Endothelial cell of umbilical vein (primary cell): ENCODE results near the gene AHSA1.

ENCODE experiments used
- EZH2 ChIP-seq: IDR thresholded peaks from 2 replicates; pipeline ENCODE4 v1.6.1; 2012; ENCODE audit warnings: borderline replicate concordance, low read depth, mild to moderate bottlenecking, moderate library complexity, low read length, inconsistent platforms; ENCODE audit not compliant: severe bottlenecking
- FOS ChIP-seq: IDR thresholded peaks from 2 replicates; pipeline ENCODE4 v1.6.1; 2011; ENCODE audit warnings: mild to moderate bottlenecking, low read length, moderate library complexity, borderline replicate concordance; ENCODE audit not compliant: insufficient read depth
- GATA2 ChIP-seq: IDR thresholded peaks from 2 replicates; pipeline ENCODE4 v1.7.0; 2011; ENCODE audit warnings: low read depth, mild to moderate bottlenecking, moderate library complexity, mixed read lengths, low read length; ENCODE audit not compliant: insufficient read length, insufficient read depth
- JUN ChIP-seq: IDR thresholded peaks from 2 replicates; pipeline ENCODE4 v1.6.1; 2011; ENCODE audit warnings: borderline replicate concordance, low read depth; ENCODE audit not compliant: insufficient read length, insufficient read depth
- MYC ChIP-seq: IDR thresholded peaks from one replicate; pipeline ENCODE4 v1.6.1; 2011; ENCODE audit warnings: mild to moderate bottlenecking, low read depth, low read length
- POLR2A ChIP-seq: IDR thresholded peaks from 2 replicates; pipeline ENCODE4 v1.6.1; 2012; ENCODE audit warnings: low read depth, mild to moderate bottlenecking, control low read depth, low read length
- POLR2AphosphoS5 ChIP-seq: IDR thresholded peaks from 2 replicates; pipeline ENCODE4 v1.6.1; 2012; ENCODE audit warnings: low read depth, mild to moderate bottlenecking, control low read depth, low read length, moderate library complexity; ENCODE audit not compliant: insufficient read depth
- TF ChIP-seq, protein P1 (sequence below), 2 donors: IDR thresholded peaks; 1 replicate in 1 of 2; 2 replicates in 1 of 2; pipeline ENCODE4 v1.5.1; 2011; ENCODE audit warnings: low read length in 2 of 2, mild to moderate bottlenecking in 2 of 2, moderate library complexity in 2 of 2, control low read depth in 1 of 2, inconsistent platforms in 1 of 2, low read depth in 1 of 2; ENCODE audit not compliant: insufficient read depth in 1 of 2; ENCODE audit errors: extremely low read depth in 1 of 2
- TF ChIP-seq, protein P2 (sequence below): IDR thresholded peaks from 2 replicates; pipeline ENCODE4 v1.6.1; 2011; ENCODE audit not compliant: insufficient read depth, insufficient read length

DNA sequence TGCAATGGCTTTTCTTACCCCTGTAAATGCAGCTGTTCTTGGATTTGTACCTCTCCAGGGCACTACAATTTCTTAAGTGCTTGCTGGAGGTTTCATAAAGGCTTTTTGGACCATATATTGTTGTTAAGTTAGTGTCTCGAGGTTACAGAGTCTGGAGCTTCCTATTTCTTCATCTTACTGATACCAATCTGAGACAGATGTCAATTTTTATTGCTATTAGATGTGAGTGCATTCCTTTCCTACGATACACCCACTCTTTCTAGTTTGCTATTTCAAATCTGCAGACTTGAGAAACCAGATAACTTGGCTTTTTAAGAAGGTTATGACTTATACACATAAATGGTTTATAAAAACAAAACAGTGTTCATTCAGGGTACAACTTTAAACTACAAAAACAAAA lies 36.7 kb upstream of the AHSA1 start:
- TF ChIP-seq EZH2 (no peak), POLR2A (no peak), JUN (no peak), POLR2AphosphoS5 (no peak), FOS (no peak), MYC (no peak), GATA2 (no peak)
- TF ChIP-seq, protein P1, sequence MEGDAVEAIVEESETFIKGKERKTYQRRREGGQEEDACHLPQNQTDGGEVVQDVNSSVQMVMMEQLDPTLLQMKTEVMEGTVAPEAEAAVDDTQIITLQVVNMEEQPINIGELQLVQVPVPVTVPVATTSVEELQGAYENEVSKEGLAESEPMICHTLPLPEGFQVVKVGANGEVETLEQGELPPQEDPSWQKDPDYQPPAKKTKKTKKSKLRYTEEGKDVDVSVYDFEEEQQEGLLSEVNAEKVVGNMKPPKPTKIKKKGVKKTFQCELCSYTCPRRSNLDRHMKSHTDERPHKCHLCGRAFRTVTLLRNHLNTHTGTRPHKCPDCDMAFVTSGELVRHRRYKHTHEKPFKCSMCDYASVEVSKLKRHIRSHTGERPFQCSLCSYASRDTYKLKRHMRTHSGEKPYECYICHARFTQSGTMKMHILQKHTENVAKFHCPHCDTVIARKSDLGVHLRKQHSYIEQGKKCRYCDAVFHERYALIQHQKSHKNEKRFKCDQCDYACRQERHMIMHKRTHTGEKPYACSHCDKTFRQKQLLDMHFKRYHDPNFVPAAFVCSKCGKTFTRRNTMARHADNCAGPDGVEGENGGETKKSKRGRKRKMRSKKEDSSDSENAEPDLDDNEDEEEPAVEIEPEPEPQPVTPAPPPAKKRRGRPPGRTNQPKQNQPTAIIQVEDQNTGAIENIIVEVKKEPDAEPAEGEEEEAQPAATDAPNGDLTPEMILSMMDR (IDR thresholded peaks at IDR 0.05; ENCODE audit: extremely low read depth in 1 of 2, insufficient read depth in 1 of 2, low read depth in 1 of 2, low read length in 2 of 2) = no peak
- TF ChIP-seq, protein P2, sequence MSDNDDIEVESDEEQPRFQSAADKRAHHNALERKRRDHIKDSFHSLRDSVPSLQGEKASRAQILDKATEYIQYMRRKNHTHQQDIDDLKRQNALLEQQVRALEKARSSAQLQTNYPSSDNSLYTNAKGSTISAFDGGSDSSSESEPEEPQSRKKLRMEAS = no peak
